HG02938 (cell line): Measurements from ENCODE around the gene MSH5.
"Not testable (repeated sequence)": the region's sequence is repeated elsewhere in the genome, so short reads cannot be mapped to it uniquely, and the experiment has no call there.

Experiments
- ATAC-seq: cut with Tn5 transposase; IDR thresholded peaks from one replicate; pipeline ENCODE4 v1.9.1; 2021; ENCODE audit warnings: mild to moderate bottlenecking, moderate library complexity; ENCODE audit not compliant: unreplicated experiment

The MSH5 gene

GRCh38 chr6:31776989-31777666 lies 37.3 kb downstream of the MSH5 start, which contains the start of gene VWA7:
Gene VWA7 (minus strand): TSS chr6:31777328. CDS start chr6:31776779, 549 bp downstream.
- ATAC-seq, result peak; percentile 62

DNA sequence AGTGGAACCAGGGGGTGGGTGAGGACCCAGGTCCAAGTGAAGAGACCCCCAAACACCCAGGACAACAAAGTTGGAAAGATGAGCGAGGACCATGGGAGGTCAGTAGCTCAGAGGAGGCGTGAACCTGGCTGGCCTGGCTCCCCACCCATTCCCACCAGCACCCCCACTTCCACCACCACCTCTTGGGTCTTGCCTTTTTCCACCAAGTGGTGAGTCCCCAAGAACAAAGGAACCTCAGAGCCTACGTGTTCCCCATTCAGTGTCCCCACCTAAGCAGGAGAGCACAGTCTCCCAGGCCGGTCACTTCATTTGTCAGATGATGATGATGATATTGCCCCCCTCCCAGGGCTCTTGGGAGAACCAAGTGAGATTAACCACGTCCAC lies 37.9 kb downstream of the MSH5 start:
- no peak for ATAC-seq

DNA sequence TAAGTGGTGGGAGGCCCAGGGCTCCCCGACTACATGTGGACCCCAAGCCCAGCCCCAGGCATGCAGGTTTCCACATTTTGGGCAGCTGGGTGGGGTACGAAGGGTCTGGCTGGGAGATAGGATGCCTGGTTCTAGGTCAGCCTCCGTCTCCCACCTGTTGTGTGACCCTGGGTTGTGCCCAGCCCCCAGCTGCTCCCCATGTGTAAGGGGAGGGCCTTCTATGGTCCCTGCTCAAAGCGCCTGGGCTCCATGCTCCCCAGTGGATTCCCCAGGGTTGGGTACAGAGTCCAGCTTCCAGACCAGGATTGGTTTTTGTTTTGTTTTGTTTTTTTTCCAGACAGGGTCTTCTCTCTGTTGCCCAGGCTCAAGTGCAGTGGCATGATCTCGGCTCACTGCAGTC lies 38.4 kb downstream of the MSH5 start:
- no peak for ATAC-seq

DNA sequence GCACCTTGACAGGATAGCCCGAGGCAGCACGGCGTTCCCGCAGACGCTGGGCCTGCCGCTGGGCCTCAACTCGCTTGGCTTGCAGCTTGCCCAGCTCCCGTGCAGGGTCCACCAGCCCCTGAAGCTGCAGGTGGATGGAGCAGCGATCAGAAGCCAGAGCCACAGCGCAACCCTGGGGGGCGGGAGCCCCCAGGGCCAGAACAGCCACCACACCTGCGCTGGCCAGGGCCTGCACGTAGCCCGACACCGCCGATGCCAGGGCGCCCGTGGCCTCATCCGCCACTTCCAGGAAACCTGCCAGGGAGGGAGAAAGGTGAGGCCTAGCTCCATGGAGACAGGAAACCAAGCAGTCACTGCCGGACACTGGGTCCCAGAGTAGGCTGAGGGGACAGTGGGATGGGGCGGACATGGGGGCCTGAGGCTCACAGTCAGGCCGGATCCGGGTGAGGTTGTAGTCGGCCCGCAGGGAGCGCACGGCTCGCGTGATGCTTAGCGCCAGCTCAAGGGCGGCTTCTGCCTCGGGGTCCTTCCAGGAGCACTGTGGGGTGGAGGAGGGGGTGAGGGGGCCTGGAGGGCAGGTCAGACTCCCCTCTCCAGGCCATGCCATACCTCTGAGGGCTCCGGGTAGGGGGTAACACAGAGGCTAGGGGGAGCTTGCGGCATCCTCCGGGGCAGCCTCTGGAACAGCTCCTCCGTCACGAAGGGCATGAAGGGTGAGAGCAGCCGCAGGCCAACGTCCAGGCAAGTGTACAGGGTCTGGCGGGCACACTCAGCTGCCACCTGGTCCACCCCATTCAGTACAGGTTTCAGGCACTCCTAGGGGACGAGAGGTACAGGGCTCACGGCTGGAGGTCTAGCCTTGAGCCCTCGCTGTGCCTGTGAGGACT lies 39.4 kb downstream of the MSH5 start:
- no peak for ATAC-seq

DNA sequence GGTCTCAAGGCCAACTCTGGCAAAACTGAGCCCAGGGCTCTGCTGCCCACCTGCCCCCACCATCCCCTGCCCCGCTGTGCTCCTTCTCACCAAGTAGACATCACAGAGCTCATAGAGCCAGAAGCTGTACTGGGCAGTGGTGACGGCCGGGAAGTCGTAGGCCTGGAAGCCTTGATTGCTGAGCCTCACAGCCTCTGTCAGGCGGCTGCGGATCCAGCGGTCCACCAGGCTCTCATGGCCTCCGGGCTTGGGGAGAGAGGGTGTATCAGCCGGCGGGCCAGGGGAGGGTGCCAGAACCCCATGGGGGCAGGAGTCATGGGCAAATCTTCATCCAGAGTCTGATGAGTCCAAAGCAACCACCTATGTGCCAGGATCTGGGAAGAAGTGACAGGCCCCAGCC lies 40.1 kb downstream of the MSH5 start:
- ATAC-seq, result no peak

- ATAC-seq, result no peak
Observed at GRCh38 chr6:31780507-31781243, 40.9 kb downstream of the MSH5 start.

DNA sequence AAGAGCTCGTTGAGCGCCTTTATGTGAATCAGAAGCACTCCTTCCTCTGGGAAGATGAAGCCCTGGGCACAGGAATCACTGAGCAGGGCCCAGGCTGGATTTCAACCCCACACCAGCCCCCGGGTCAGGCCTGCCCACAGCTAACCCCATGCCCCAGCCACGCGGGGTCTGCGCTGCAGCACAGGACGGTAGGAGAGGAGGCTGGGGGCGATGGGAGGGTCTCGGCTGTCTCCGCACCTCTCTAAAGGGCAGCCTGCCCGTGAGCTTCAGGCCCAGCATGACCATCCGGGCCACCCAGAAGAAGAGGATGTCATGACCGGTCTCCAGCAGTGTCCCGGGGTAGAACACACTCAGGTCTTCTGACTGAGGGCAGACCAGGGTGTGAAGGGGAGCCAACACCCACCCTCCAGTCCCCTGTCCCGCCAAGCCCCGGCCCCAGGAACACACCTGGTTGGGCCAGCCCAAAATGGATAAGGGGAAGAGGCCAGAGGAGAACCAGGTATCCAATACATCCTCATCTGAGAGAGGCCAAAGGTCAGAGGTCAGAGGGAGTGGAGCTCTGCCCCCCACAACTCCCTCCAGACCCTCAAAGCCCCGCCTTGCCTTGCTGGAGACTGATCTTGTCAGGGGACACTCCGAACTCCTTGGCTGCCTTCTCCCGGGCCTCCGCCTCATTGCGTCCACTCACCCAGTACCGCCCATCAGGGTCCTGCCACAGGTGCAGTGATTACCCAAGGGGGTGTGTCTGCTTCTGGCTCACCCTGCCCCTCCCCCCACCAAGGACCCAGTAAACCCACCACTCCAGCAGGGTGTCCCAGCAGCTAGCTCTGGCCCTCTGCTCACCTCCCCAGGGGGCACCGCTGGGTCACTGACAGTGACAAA lies 41.7 kb downstream of the MSH5 start:
- ATAC-seq, result no peak

- ATAC-seq, result no peak
Observed at GRCh38 chr6:31782126-31782855, 42.5 kb downstream of the MSH5 start.

- ATAC-seq, result no peak
Observed at GRCh38 chr6:31784098-31784925, 44.5 kb downstream of the MSH5 start.

DNA sequence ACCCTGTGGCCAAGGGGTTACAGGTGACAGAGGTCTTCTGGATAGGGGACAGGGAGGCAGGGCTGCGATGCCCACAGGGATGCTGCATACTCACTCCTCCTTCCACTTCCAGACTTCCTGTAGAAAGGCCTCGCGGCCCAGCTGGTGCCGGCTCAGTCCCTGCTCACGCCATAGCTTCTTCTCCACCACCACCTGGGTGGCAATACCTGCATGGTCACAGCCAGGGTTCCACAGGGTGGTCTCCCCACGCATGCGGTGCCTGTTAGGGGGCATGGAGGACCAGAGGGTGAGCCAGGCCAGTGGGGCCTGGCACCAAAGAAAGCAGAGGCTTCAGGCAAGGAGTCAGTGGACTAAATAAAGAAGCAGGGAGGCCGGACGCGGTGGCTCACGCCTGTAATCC lies 45.7 kb downstream of the MSH5 start:
- ATAC-seq, result no peak

GRCh38 chr6:31791324-31792089 lies 51.7 kb downstream of the MSH5 start:
- no peak for ATAC-seq

DNA sequence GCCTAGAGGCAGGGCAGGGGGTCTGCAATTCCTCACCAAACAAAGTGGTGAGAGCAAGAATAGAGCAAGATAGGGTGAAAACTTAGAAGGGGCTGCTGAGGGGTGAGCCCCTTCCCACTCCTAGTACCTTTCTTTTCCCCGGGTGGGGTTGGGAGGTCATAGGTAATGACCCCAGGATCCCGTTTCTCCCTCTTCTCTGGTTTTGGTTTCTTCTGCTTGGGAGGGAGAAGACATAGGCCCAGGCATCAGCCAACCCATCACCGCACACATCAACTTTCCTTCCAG lies 52.2 kb downstream of the MSH5 start:
- no peak for ATAC-seq

- ATAC-seq, result no peak
Observed at GRCh38 chr6:31792761-31793171, 53.0 kb downstream of the MSH5 start.

DNA sequence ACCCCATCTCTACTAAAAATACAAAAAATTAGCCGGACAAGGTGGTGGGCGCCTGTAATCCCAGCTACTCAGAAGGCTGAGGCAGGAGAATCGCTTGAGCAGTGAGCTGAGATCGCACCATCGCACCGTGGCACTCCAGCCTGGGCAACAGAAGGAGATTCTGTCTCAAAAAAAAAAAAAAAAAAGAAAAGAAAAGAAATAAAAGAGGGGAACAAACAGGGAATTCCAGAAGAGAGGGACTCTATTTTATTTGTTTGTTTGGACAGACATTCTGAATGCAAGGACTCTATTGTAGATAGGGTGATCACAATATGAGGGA lies 54.1 kb downstream of the MSH5 start:
- not testable (repeated sequence) for ATAC-seq

GRCh38 chr6:31794294-31794865 lies 54.6 kb downstream of the MSH5 start:
- ATAC-seq, result no peak

GRCh38 chr6:31794866-31795615 lies 55.2 kb downstream of the MSH5 start:
- peak; percentile 16 for ATAC-seq

- ATAC-seq, result peak; percentile 56
Observed at GRCh38 chr6:31795616-31796298, 56.0 kb downstream of the MSH5 start, which contains the start of gene VARS1. Gene VARS1 (minus strand): TSS chr6:31795752. CDS start chr6:31795217, 535 bp downstream.
